ENCODE measurements around the gene UBE2D2.
A peak's percentile ranks its signal among the peaks of the same experiment; 100 is the strongest.

The UBE2D2 gene

DNA sequence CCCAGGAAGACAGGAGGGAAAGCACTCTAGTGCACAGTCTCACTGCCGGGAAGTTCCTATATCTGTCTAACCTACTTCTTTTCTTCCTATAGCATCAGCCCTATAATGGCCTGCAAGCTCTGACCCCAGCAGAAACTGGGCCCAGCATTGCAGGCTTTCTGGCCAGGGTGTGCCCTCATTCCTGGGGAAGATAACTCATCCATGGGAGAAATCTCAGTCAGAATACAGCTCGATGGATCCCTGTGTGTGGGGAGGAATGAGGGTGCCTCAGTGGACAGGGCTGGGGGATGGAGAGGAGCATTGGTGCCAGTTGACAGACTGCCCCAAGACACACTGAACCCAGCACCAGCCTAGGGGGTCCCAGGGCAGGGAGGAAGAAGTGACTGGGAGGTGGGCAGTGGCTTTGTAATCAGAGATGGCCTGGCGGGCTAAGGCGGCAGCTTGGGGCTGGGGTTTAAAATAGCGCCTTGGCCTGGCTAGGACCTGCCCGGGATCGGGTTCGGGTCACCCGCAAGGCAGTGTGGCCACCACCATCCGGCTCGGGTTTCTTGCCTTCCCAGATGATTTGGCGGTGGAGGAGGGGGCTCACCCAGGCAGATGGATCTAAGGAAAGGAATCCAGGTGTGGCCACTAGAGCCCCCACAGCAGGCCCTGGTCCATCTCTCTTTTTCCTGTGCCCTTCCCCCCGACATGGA, 79.4 kb downstream of the UBE2D2 start:
- Histone ChIP-seq H3K27me3 (ENCODE audit: control insufficient read depth, insufficient read depth, low read length) (peaks cover 19% of the 10 kb centered on the region), H3K9ac (ENCODE audit: low read depth, low read length) (no peak overlapping the region), H3K4me3 (ENCODE audit: low read depth, low read length) (no peak overlapping the region), H3K4me1 (ENCODE audit: control insufficient read depth, insufficient read depth, low read length) (peaks cover 50% of the 10 kb centered on the region), H3K9me3 (ENCODE audit: control insufficient read depth, insufficient read depth, low read length) (no peaks in the 10 kb centered on the region), H3K36me3 (ENCODE audit: control insufficient read depth, insufficient read depth, low read length) (no peaks in the 10 kb centered on the region)

DNA sequence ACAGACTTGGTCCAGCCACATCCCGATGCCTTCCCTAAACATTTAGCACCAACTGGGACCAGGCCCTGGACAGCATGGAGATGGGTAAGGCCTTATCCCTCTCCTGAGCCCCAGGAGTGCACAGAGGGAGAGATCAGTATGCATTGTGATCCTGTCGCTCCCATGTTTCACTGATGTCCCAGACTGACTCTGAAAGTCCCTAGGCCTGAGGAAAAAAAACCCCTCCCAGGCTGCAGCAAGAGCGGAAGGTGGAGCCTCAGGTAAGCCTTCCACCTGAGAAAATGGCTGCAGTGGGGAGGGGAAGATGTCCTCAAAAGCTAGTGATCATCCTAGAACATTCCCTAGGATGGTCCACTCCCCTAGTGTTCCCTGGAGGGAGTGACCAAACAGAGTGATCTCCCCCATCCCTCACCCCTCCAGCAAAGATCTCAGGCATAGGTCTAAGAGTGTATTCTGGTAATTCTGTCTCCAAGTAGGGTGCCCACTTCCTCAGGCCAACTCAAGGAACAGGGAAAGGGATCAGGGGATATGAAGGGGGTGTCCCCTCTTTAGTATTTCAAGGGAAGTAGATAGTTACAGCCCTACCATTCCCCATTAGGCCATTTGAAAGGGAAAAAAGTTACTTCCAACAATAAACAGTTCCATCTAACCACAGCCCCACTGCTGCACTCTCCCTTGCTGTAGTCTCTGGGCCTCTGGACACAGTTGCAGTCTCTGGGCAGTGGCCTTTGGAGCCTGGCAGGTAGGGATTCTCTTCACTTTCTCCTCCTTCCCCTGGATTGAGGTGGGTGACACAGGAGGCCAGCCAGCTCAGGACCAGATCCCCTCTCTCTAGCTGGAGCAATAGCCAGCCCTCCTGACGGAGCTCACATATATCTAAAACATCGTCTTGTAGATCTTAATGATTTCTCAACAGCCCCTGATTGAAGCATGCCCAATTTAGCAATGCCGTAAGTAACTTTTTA, 80.3 kb downstream of the UBE2D2 start:
- Histone ChIP-seq H3K4me1 (ENCODE audit: control insufficient read depth, insufficient read depth, low read length) (peaks cover 46% of the 10 kb centered on the region), H3K4me3 (ENCODE audit: low read depth, low read length) (no peak overlapping the region), H3K36me3 (ENCODE audit: control insufficient read depth, insufficient read depth, low read length) (no peaks in the 10 kb centered on the region), H3K27me3 (ENCODE audit: control insufficient read depth, insufficient read depth, low read length) (peaks cover 28% of the 10 kb centered on the region), H3K9me3 (ENCODE audit: control insufficient read depth, insufficient read depth, low read length) (no peaks in the 10 kb centered on the region), H3K9ac (ENCODE audit: low read depth, low read length) (no peak overlapping the region)

DNA sequence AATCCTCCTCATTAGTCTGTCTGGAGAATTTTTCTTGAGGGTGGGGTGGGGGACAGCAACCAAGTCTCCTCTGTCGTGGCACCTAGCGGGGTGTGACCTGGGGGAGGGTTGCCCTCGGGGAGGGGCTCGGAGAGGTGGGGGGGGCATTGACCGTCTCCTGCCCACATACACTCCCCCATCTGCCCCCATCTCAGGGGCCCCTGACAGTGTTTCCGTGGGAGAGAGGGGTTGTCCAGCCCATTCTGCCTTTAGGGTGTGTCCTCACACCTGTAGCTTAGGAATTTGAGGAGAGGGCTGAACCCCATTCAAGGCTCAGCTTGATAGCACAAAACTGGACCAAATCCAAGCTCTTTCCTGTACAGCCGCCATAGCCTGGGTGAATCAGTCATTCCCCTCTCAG, 81.1 kb downstream of the UBE2D2 start:
- no peak overlapping the region for H3K4me3 ChIP-seq (ENCODE audit: low read depth, low read length)
- H3K9me3 ChIP-seq (ENCODE audit: control insufficient read depth, insufficient read depth, low read length), result no peaks in the 10 kb centered on the region
- H3K27me3 ChIP-seq (ENCODE audit: control insufficient read depth, insufficient read depth, low read length), result peaks cover 36% of the 10 kb centered on the region
- peaks cover 39% of the 10 kb centered on the region for H3K4me1 ChIP-seq (ENCODE audit: control insufficient read depth, insufficient read depth, low read length)
- H3K36me3 ChIP-seq (ENCODE audit: control insufficient read depth, insufficient read depth, low read length), result no peaks in the 10 kb centered on the region
- no peak overlapping the region for H3K9ac ChIP-seq (ENCODE audit: low read depth, low read length)

- no peaks in the 10 kb centered on the region for H3K9me3 ChIP-seq (ENCODE audit: control insufficient read depth, insufficient read depth, low read length)
- H3K4me1 ChIP-seq (ENCODE audit: control insufficient read depth, insufficient read depth, low read length), result peaks cover 42% of the 10 kb centered on the region
- no peaks in the 10 kb centered on the region for H3K36me3 ChIP-seq (ENCODE audit: control insufficient read depth, insufficient read depth, low read length)
- no peak overlapping the region for H3K9ac ChIP-seq (ENCODE audit: low read depth, low read length)
- peaks cover 39% of the 10 kb centered on the region for H3K27me3 ChIP-seq (ENCODE audit: control insufficient read depth, insufficient read depth, low read length)
- no peak overlapping the region for H3K4me3 ChIP-seq (ENCODE audit: low read depth, low read length)
Observed at GRCh38 chr5:139642891-139643871, 82.0 kb downstream of the UBE2D2 start.

DNA sequence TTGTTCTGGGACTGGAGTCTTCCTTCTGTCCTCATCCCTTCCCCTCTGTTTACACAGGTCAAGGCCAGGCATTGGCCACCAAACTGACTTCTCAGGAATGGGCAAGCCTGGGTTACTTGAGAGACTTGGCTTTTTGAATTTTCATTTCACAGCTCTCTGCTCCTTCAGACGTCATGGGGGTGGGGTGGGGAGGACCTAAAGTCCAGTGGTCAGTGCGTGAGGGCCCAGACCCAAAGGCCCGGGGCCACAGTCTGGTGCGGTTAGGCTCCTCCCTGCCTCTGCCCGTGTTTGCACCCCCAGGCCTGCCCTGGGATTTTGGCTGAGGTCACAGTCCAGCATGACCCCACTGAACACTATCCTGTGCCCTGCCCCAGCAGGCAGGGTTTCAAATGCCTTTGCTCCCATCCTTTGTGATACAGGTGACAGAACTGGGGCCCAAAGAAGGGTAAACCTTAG, 82.9 kb downstream of the UBE2D2 start:
- Histone ChIP-seq H3K4me1 (ENCODE audit: control insufficient read depth, insufficient read depth, low read length) (peaks cover 33% of the 10 kb centered on the region), H3K9ac (ENCODE audit: low read depth, low read length) (no peak overlapping the region), H3K27me3 (ENCODE audit: control insufficient read depth, insufficient read depth, low read length) (peaks cover 39% of the 10 kb centered on the region), H3K9me3 (ENCODE audit: control insufficient read depth, insufficient read depth, low read length) (no peaks in the 10 kb centered on the region), H3K4me3 (ENCODE audit: low read depth, low read length) (no peak overlapping the region), H3K36me3 (ENCODE audit: control insufficient read depth, insufficient read depth, low read length) (no peaks in the 10 kb centered on the region)

- Histone ChIP-seq H3K27me3 (ENCODE audit: control insufficient read depth, insufficient read depth, low read length) (peaks cover 39% of the 10 kb centered on the region), H3K4me1 (ENCODE audit: control insufficient read depth, insufficient read depth, low read length) (peaks cover 29% of the 10 kb centered on the region), H3K9me3 (ENCODE audit: control insufficient read depth, insufficient read depth, low read length) (no peaks in the 10 kb centered on the region), H3K9ac (ENCODE audit: low read depth, low read length) (no peak overlapping the region), H3K4me3 (ENCODE audit: low read depth, low read length) (no peak overlapping the region), H3K36me3 (ENCODE audit: control insufficient read depth, insufficient read depth, low read length) (no peaks in the 10 kb centered on the region)
Observed at GRCh38 chr5:139644646-139645429, 83.7 kb downstream of the UBE2D2 start.

DNA sequence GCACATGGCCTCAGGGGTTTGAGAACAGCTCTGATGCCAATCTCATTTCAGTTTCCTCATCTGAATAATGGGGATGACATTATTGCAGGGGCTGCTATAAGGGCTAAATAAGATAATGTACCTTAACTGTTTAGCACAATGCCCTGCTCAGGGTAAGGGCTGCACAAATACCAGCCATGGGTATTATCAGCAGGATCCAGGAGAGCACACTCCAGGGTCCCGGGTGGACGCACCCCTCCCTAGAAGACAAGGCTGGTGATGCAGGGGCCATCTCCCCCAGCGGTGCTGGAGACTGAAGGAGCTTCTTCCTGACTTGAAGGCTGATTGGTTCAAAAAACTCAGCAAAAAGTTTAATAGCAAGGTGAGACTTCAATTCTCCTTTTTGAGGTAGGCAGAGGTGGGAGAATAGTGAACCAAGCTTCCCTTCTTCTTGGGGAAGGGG, 84.3 kb downstream of the UBE2D2 start:
- Histone ChIP-seq H3K27me3 (ENCODE audit: control insufficient read depth, insufficient read depth, low read length) (peaks cover 39% of the 10 kb centered on the region), H3K36me3 (ENCODE audit: control insufficient read depth, insufficient read depth, low read length) (no peaks in the 10 kb centered on the region), H3K4me1 (ENCODE audit: control insufficient read depth, insufficient read depth, low read length) (peaks cover 28% of the 10 kb centered on the region), H3K9me3 (ENCODE audit: control insufficient read depth, insufficient read depth, low read length) (no peaks in the 10 kb centered on the region), H3K4me3 (ENCODE audit: low read depth, low read length) (no peak overlapping the region), H3K9ac (ENCODE audit: low read depth, low read length) (no peak overlapping the region)

- Histone ChIP-seq H3K9ac (ENCODE audit: low read depth, low read length) (no peak overlapping the region), H3K9me3 (ENCODE audit: control insufficient read depth, insufficient read depth, low read length) (no peaks in the 10 kb centered on the region), H3K36me3 (ENCODE audit: control insufficient read depth, insufficient read depth, low read length) (no peaks in the 10 kb centered on the region), H3K4me3 (ENCODE audit: low read depth, low read length) (no peak overlapping the region), H3K27me3 (ENCODE audit: control insufficient read depth, insufficient read depth, low read length) (peaks cover 39% of the 10 kb centered on the region), H3K4me1 (ENCODE audit: control insufficient read depth, insufficient read depth, low read length) (peaks cover 23% of the 10 kb centered on the region)
Observed at GRCh38 chr5:139646111-139646510, 85.0 kb downstream of the UBE2D2 start.

- no peaks in the 10 kb centered on the region for H3K36me3 ChIP-seq (ENCODE audit: control insufficient read depth, insufficient read depth, low read length)
- no peak overlapping the region for H3K9ac ChIP-seq (ENCODE audit: low read depth, low read length)
- peaks cover 35% of the 10 kb centered on the region for H3K27me3 ChIP-seq (ENCODE audit: control insufficient read depth, insufficient read depth, low read length)
- H3K4me1 ChIP-seq (ENCODE audit: control insufficient read depth, insufficient read depth, low read length), result peaks cover 21% of the 10 kb centered on the region
- H3K4me3 ChIP-seq (ENCODE audit: low read depth, low read length), result peak overlapping the region; percentile 70
- H3K9me3 ChIP-seq (ENCODE audit: control insufficient read depth, insufficient read depth, low read length), result no peaks in the 10 kb centered on the region
Observed at GRCh38 chr5:139646912-139647505, 85.9 kb downstream of the UBE2D2 start.

GRCh38 chr5:139647506-139648204, 86.5 kb downstream of the UBE2D2 start:
- Histone ChIP-seq H3K27me3 (ENCODE audit: control insufficient read depth, insufficient read depth, low read length) (peaks cover 35% of the 10 kb centered on the region), H3K36me3 (ENCODE audit: control insufficient read depth, insufficient read depth, low read length) (no peaks in the 10 kb centered on the region), H3K9ac (ENCODE audit: low read depth, low read length) (no peak overlapping the region), H3K4me3 (ENCODE audit: low read depth, low read length) (peak overlapping the region; percentile 70), H3K4me1 (ENCODE audit: control insufficient read depth, insufficient read depth, low read length) (peaks cover 25% of the 10 kb centered on the region), H3K9me3 (ENCODE audit: control insufficient read depth, insufficient read depth, low read length) (no peaks in the 10 kb centered on the region)
